HepG2 (cell line): ENCODE results near the gene FOCAD. TPM values are rescaled to one million over a fixed set of nuclear protein-coding genes. Genes with fewer than 3 reads are reported as not detected.

ENCODE experiments used
- ATAC-seq: fragments of 200-7000 bp; cut with Tn5 transposase; 3 replicates; pipeline ENCODE4 v1.9.1; 2020; ENCODE audit warnings: mild to moderate bottlenecking, moderate library complexity
- BruUV-seq: library from RNA; stranded (reverse); fragments of 400-500 nt; replicated peaks from 2 replicates; lab custom pipeline; 2021; lab: Mats Ljungman, UMichigan
- CTCF ChIA-PET: fragments of 300-600 bp; formaldehyde crosslinking; extraction: SDS; loops from one replicate; lab custom pipeline; 2021; ENCODE audit warnings: low total read pairs, inconsistent platforms, low intra/inter-chr PET ratio; lab: Yijun Ruan, JAX
- POLR2A ChIA-PET: fragments of 350-600 bp; sonication (Branson Sonifier 250); formaldehyde crosslinking; loops from one replicate; lab custom pipeline; 2020; ENCODE audit warnings: antibody characterized with exemption, inconsistent platforms; lab: Yijun Ruan, JAX
- DNase-seq: peaks from one replicate; pipeline ENCODE4 v3.0.0-alpha.2; 2015; ENCODE audit warnings: low spot score
- FAIRE-seq: peaks from 3 replicates; lab custom pipeline; 2011; peaks lifted over from hg19 to GRCh38; lab: Jason Lieb, UNC
- H2AFZ ChIP-seq: one replicate; pipeline ENCODE4 v1.6.1; 2011; ENCODE audit warnings: low read length, inconsistent platforms
- H3K27ac ChIP-seq: fragments of 300-600 bp; 3 replicates; pipeline ENCODE4 v1.8.0; 2011; ENCODE audit warnings: mixed run types, mild to moderate bottlenecking, mixed read lengths, low read length, inconsistent platforms; ENCODE audit not compliant: insufficient read depth; ENCODE audit errors: extremely low read length
- H3K27me3 ChIP-seq, 2 experiments: fragments of 200-600 bp in 1 of 2; 2 replicates in 1 of 2; 3 replicates in 1 of 2; pipeline versions ENCODE4 v1.6.0 to v1.8.0; 2011; ENCODE audit warnings: low read length in 2 of 2, mild to moderate bottlenecking in 2 of 2, moderate library complexity in 2 of 2, inconsistent platforms in 1 of 2; ENCODE audit not compliant: insufficient read depth in 2 of 2, control insufficient read depth in 1 of 2
- H3K36me3 ChIP-seq, 2 experiments: fragments of 200-600 bp in 1 of 2; replicated peaks in 1 of 2; 2 replicates in 1 of 2; 3 replicates in 1 of 2; pipeline versions ENCODE4 v1.5.1 to v1.8.0; 2011; ENCODE audit warnings: low read length in 2 of 2, inconsistent platforms in 1 of 2; ENCODE audit not compliant: insufficient read depth in 2 of 2, control insufficient read depth in 1 of 2
- H3K4me1 ChIP-seq: 2 replicates; pipeline ENCODE4 v1.5.1; 2012; ENCODE audit warnings: low read length, inconsistent platforms; ENCODE audit not compliant: insufficient read depth
- H3K4me2 ChIP-seq: 2 replicates; pipeline ENCODE4 v1.6.0; 2011; ENCODE audit warnings: low read depth, low read length, inconsistent platforms
- H3K4me3 ChIP-seq, 3 experiments: fragments of 200-600 bp in 1 of 3; sonication (generic), shearing (Covaris generic) in 1 of 3; replicated peaks in 1 of 3; 2 replicates each; pipeline ENCODE4 v1.5.1; 2011 to 2016; ENCODE audit warnings: low read length in 3 of 3, inconsistent platforms in 2 of 3, low read depth in 2 of 3, mild to moderate bottlenecking in 2 of 3, control low read depth in 1 of 3, mixed read lengths in 1 of 3; ENCODE audit not compliant: insufficient read depth in 1 of 3
- H3K79me2 ChIP-seq: one replicate; pipeline ENCODE4 v1.6.1; 2011; ENCODE audit warnings: low read length, inconsistent platforms; ENCODE audit not compliant: insufficient read depth
- H3K9ac ChIP-seq: 2 replicates; pipeline ENCODE4 v1.6.0; 2011; ENCODE audit warnings: mild to moderate bottlenecking, low read depth, low read length, inconsistent platforms; ENCODE audit not compliant: insufficient read depth
- H3K9me3 ChIP-seq: 2 replicates; pipeline ENCODE4 v1.5.1; 2012; ENCODE audit warnings: mild to moderate bottlenecking, low read length
- H4K20me1 ChIP-seq: 2 replicates; pipeline ENCODE4 v1.6.0; 2011; ENCODE audit warnings: inconsistent platforms, mild to moderate bottlenecking, low read length, moderate library complexity; ENCODE audit not compliant: insufficient read depth
- CC2D1A ChIP-seq: sonication (generic); formaldehyde crosslinking; IDR thresholded peaks from 2 replicates; pipeline ENCODE4 v1.8.1; 2023; ENCODE audit warnings: mild to moderate bottlenecking, missing genetic modification reagents
- CHD4 ChIP-seq: fragments of 200-600 bp; sonication (generic); IDR thresholded peaks from 2 replicates; pipeline ENCODE4 v1.7.0; 2017; ENCODE audit warnings: mild to moderate bottlenecking, low read length, borderline replicate concordance
- GZF1 ChIP-seq: sonication (generic); formaldehyde crosslinking; IDR thresholded peaks from 2 replicates; pipeline ENCODE4 v1.5.1; 2020; ENCODE audit warnings: mild to moderate bottlenecking, missing genetic modification reagents
- RFXANK ChIP-seq: IDR thresholded peaks from 2 replicates; pipeline ENCODE4 v1.6.1; 2016
- ZBTB7A ChIP-seq: sonication (generic); formaldehyde crosslinking; IDR thresholded peaks from 2 replicates; pipeline ENCODE4 v1.8.0; 2022; ENCODE audit warnings: mild to moderate bottlenecking, missing genetic modification reagents
- ZKSCAN8 ChIP-seq: IDR thresholded peaks from 2 replicates; pipeline ENCODE4 v1.6.1; 2016; ENCODE audit warnings: borderline replicate concordance, missing genetic modification reagents, missing compliant biosample characterization
- ZNF251 ChIP-seq: sonication (generic); formaldehyde crosslinking; IDR thresholded peaks from 2 replicates; pipeline ENCODE4 v1.9.0; 2021; ENCODE audit warnings: mild to moderate bottlenecking, missing genetic modification reagents
- WGBS: methylation state at CpG from one replicate; pipeline ENCODE4 v1.1.6; 2017; ENCODE audit warnings: low lambda C conversion rate; 5-methylcytosine and 5-hydroxymethylcytosine counted together
- in situ Hi-C: cut with HindIII; loops from 2 replicates; pipeline ENCODE4 v1.10.0; 2017; ENCODE audit warnings: low pct_unique_long_range_greater_than_20kb; ENCODE audit not compliant: extremely low pct_ligation_motif_present
- intact Hi-C: fragments of 100-400 bp; cut with micrococcal nuclease; formaldehyde crosslinking; loops from one replicate; pipeline ENCODE4 v1.10.0; 2022; ENCODE audit not compliant: unreplicated experiment
- polyA plus RNA-seq, 8 experiments: library from polyadenylated mRNA; depleted of rRNA in 3 of 8; stranded (reverse) in 7 of 8; unstranded in 1 of 8; fragments of >200 nt; fragmentation: Illumina TruSeq in 4 of 8; extraction: Trizol in 4 of 8; gene quantifications; 2 replicates each; pipeline versions ENCODE4 v1.2.1 to v1.2.3, GENCODE V29; 2011 to 2016; ENCODE audit warnings: low read depth in 4 of 8, missing spikeins in 1 of 8, mixed read lengths in 1 of 8; ENCODE audit not compliant: insufficient read depth in 1 of 8
- total RNA-seq, 5 experiments: library from RNA; depleted of rRNA; stranded (reverse); fragments of >200 nt; fragmentation: Illumina TruSeq; extraction: Trizol; gene quantifications; 2 replicates each; pipeline ENCODE4 v1.2.3, GENCODE V29; 2016; ENCODE audit warnings: low read depth in 1 of 5
- TF ChIP-seq, protein P1 (sequence below): sonication (generic); formaldehyde crosslinking; IDR thresholded peaks from 2 replicates; pipeline ENCODE4 v1.5.0; 2020; ENCODE audit warnings: mild to moderate bottlenecking, missing genetic modification reagents
- TF ChIP-seq, protein P2 (sequence below): IDR thresholded peaks from 2 replicates; pipeline ENCODE4 v1.6.1; 2016; ENCODE audit warnings: low read depth
- TF ChIP-seq, protein P3 (sequence below): sonication (generic); formaldehyde crosslinking; IDR thresholded peaks from 2 replicates; pipeline ENCODE4 v1.4.0; 2020; ENCODE audit warnings: mild to moderate bottlenecking, low read depth, missing genetic modification reagents

The FOCAD gene
- total and polyA plus RNA-seq, 2 of the 13 experiments (the other 11 are each of a cell fraction or from before 2014, with no cell fraction given) = 18.0 to 31.1 TPM

DNA sequence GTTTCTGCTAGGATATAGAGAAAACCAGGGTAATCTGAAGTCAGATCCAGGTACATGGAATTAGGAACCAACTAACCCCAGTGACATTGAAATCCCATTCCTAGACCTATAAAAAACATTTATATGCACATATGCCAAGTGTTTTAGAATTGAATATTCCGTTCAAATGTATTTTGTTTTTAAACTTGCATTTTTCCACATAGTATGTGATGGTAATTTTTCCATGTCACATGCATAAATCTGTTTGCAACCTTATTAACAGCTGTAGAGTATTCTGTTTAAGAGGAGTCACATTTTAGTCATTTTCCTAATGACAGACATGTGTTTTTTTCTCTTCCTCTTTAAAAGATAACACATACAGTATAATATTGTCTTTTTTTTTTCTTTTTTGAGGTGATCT is 50.2 kb downstream of the FOCAD start:
- Histone ChIP-seq H3K4me3 (no peak overlapping the region), H3K9me3 (no peaks in the 10 kb centered on the region), H2AFZ (no peak overlapping the region), H3K4me1 (no peaks in the 10 kb centered on the region), H3K27ac (no peak overlapping the region)
- DNase-seq = no peak
- in situ Hi-C loops = no loop called here
- TF ChIP-seq, protein P1, sequence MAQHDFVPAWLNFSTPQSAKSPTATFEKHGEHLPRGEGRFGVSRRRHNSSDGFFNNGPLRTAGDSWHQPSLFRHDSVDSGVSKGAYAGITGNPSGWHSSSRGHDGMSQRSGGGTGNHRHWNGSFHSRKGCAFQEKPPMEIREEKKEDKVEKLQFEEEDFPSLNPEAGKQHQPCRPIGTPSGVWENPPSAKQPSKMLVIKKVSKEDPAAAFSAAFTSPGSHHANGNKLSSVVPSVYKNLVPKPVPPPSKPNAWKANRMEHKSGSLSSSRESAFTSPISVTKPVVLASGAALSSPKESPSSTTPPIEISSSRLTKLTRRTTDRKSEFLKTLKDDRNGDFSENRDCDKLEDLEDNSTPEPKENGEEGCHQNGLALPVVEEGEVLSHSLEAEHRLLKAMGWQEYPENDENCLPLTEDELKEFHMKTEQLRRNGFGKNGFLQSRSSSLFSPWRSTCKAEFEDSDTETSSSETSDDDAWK (CRISPR knock-in tag) = no peak
- TF ChIP-seq ZNF251 (CRISPR knock-in tag) (no peak), ZBTB7A (no peak), ZKSCAN8 (no peak), RFXANK (no peak), CC2D1A (CRISPR knock-in tag) (no peak), GZF1 (CRISPR knock-in tag) (no peak), CHD4 (no peak)
- TF ChIP-seq, protein P2, sequence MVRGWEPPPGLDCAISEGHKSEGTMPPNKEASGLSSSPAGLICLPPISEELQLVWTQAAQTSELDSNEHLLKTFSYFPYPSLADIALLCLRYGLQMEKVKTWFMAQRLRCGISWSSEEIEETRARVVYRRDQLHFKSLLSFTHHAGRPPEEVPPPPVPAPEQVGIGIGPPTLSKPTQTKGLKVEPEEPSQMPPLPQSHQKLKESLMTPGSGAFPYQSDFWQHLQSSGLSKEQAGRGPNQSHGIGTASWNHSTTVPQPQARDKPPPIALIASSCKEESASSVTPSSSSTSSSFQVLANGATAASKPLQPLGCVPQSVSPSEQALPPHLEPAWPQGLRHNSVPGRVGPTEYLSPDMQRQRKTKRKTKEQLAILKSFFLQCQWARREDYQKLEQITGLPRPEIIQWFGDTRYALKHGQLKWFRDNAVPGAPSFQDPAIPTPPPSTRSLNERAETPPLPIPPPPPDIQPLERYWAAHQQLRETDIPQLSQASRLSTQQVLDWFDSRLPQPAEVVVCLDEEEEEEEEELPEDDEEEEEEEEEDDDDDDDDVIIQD = no peak
- TF ChIP-seq, protein P3, sequence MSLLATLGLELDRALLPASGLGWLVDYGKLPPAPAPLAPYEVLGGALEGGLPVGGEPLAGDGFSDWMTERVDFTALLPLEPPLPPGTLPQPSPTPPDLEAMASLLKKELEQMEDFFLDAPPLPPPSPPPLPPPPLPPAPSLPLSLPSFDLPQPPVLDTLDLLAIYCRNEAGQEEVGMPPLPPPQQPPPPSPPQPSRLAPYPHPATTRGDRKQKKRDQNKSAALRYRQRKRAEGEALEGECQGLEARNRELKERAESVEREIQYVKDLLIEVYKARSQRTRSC = no peak
- TF ChIP-seq, all 625 proteins: peak for 0
- WGBS = 100% methylated on average over 1 of the region's 1 CpG
- FAIRE-seq = no peak
- Histone ChIP-seq H3K79me2 (no peaks in the 10 kb centered on the region), H3K27me3 (no peaks in the 10 kb centered on the region), H3K9ac (no peak overlapping the region), H4K20me1 (no peaks in the 10 kb centered on the region), H3K36me3 (0 out of 5 replicates have a peak, but pooled peaks cover 0 to 2% of the 10 kb centered on the region in 2 experiments), H3K4me2 (no peak overlapping the region)
- intact Hi-C loops = loop anchor here (10.0 kb wide), 1 partner anchor 59 kb away; no protein-coding TSS in a partner anchor
- BruUV-seq = no TSS peak
- POLR2A ChIA-PET = no interaction called here
- CTCF ChIA-PET = no interaction called here
- no peak for ATAC-seq
